ENCODE data around the gene PLCL2.

GRCh38 chr3:16904423-16905417 is 20.0 kb downstream of the PLCL2 start:
- no peak for TF ChIP-seq CTCF (IDR thresholded peaks at IDR 0.05; ENCODE audit: low read length)
- TF ChIP-seq EZH2 (optimal IDR thresholded peaks at IDR 0.05; ENCODE audit: low read depth, low read length) = no peak
